ENCODE data around the gene SLBP.

The SLBP gene

GRCh38 chr4:1726146-1726934 lies 14.2 kb upstream of the SLBP start:
- DNase-seq = peak; percentile 70 to 91 (median 84)

GRCh38 chr4:1725521-1725920 lies 13.4 kb upstream of the SLBP start:
- DNase-seq = no peak

GRCh38 chr4:1723131-1723801 lies 11.1 kb upstream of the SLBP start:
- peak in 3 of 5 experiments; percentile 36 to 81 (median 68) for DNase-seq

GRCh38 chr4:1722551-1723118 lies 10.5 kb upstream of the SLBP start:
- DNase-seq = no peak

GRCh38 chr4:1721666-1722550 lies 9.8 kb upstream of the SLBP start:
- no peak for DNase-seq

GRCh38 chr4:1721003-1721665 lies 9.0 kb upstream of the SLBP start, which contains the start of the genes TACC3 and TMEM129:
Gene TACC3, plus strand, starts transcription at chr4:1721521. Its CDS starts 1,901 bp downstream, at chr4:1723422.
Gene TMEM129, minus strand, starts transcription at chr4:1721323. Its CDS starts 486 bp downstream, at chr4:1720837.
- peak; percentile 87 to 98 (median 94) for DNase-seq

GRCh38 chr4:1720163-1720983 lies 8.3 kb upstream of the SLBP start:
- DNase-seq = peak in 4 of 5 experiments; percentile 8 to 70 (median 32)

- DNase-seq = no peak
Observed at GRCh38 chr4:1718095-1718850, 6.2 kb upstream of the SLBP start.

- DNase-seq = no peak
Observed at GRCh38 chr4:1717129-1718094, 5.3 kb upstream of the SLBP start.

- no peak for DNase-seq
Observed at GRCh38 chr4:1716065-1716945, 4.2 kb upstream of the SLBP start.

- no peak for DNase-seq
Observed at GRCh38 chr4:1715002-1715758, 3.1 kb upstream of the SLBP start.

GRCh38 chr4:1714303-1715001 lies 2.3 kb upstream of the SLBP start:
- DNase-seq = peak in 1 of 5 experiments; percentile 58

- DNase-seq = no peak
Observed at GRCh38 chr4:1713003-1713851, 1.1 kb upstream of the SLBP start.

GRCh38 chr4:1711571-1712215 lies 426 bp downstream of the SLBP start:
- DNase-seq = peak in 3 of 5 experiments; percentile 20 to 52 (median 29)

GRCh38 chr4:1711055-1711570 lies 1.0 kb downstream of the SLBP start:
- no peak for DNase-seq

Measured in T-helper 2 cell (primary cell).